Measurements from ENCODE around the gene GDAP2.

DNA sequence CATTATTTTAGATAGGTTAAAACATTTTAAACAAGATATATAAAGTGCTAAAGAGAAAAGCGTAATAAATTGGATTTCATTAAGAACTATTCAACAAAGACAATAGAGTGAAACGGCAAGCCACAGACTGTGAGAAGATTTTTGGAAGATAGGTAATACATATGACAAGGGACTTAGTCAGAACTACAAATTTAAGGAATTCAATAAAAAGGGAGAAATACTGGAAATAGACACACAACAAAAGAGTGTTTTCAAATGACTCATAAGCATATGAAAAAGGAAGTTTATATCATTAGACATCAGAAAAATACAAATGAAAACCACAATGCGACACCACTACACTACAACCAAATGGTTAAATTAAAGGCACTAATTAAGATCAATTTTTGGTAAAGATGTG is 90.5 kb downstream of the GDAP2 start:
- TF ChIP-seq, protein P1, sequence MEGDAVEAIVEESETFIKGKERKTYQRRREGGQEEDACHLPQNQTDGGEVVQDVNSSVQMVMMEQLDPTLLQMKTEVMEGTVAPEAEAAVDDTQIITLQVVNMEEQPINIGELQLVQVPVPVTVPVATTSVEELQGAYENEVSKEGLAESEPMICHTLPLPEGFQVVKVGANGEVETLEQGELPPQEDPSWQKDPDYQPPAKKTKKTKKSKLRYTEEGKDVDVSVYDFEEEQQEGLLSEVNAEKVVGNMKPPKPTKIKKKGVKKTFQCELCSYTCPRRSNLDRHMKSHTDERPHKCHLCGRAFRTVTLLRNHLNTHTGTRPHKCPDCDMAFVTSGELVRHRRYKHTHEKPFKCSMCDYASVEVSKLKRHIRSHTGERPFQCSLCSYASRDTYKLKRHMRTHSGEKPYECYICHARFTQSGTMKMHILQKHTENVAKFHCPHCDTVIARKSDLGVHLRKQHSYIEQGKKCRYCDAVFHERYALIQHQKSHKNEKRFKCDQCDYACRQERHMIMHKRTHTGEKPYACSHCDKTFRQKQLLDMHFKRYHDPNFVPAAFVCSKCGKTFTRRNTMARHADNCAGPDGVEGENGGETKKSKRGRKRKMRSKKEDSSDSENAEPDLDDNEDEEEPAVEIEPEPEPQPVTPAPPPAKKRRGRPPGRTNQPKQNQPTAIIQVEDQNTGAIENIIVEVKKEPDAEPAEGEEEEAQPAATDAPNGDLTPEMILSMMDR (IDR thresholded peaks at IDR 0.05) = no peak
- no peak for TF ChIP-seq POLR2AphosphoS5 (IDR thresholded peaks at IDR 0.05)

Measured in breast epithelium (tissue), 3 donors.